ENCODE measurements around the gene SYT5. TPM values are rescaled to one million over a fixed set of nuclear protein-coding genes. Genes with fewer than 3 reads are reported as not detected.

Gene SYT5
- total and polyA plus RNA-seq, 9 of the 15 experiments (the other 6 are each of a cell fraction or from before 2014, with no cell fraction given) = 1.3 to 20.9 (median 8.8) TPM

DNA sequence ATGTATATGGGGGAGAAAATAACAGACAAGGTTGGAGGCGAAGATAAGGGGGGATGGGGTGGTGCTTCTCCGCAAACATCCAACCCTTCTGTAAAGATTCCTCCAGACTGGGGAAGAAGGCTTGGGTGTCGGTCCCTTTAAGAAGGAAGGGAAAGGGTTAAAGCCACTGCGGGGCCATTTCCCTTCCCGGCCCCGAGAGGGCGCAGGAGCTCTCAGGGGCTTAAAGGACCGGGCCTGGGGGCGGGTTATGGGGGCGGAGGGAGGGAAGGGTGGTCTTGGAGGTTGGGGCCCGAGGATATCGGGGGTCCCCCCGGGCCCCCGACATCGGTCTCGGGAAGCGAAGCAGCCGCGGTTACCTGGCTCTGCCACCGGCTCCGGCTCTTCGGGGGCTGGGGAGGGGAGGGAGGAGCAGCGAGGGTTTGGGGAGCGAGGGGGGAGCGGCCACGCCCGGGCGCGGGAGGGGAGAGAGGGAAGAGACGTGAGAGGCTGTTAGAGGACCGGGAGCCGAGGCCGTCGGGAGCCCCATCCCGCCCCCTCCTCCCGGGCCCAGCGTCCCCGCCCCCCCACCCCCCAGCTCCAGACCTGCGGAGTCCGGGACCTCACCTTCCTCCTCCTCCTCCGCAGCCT is 33.9 kb downstream of the SYT5 start (continued):
- TF ChIP-seq, protein P1, sequence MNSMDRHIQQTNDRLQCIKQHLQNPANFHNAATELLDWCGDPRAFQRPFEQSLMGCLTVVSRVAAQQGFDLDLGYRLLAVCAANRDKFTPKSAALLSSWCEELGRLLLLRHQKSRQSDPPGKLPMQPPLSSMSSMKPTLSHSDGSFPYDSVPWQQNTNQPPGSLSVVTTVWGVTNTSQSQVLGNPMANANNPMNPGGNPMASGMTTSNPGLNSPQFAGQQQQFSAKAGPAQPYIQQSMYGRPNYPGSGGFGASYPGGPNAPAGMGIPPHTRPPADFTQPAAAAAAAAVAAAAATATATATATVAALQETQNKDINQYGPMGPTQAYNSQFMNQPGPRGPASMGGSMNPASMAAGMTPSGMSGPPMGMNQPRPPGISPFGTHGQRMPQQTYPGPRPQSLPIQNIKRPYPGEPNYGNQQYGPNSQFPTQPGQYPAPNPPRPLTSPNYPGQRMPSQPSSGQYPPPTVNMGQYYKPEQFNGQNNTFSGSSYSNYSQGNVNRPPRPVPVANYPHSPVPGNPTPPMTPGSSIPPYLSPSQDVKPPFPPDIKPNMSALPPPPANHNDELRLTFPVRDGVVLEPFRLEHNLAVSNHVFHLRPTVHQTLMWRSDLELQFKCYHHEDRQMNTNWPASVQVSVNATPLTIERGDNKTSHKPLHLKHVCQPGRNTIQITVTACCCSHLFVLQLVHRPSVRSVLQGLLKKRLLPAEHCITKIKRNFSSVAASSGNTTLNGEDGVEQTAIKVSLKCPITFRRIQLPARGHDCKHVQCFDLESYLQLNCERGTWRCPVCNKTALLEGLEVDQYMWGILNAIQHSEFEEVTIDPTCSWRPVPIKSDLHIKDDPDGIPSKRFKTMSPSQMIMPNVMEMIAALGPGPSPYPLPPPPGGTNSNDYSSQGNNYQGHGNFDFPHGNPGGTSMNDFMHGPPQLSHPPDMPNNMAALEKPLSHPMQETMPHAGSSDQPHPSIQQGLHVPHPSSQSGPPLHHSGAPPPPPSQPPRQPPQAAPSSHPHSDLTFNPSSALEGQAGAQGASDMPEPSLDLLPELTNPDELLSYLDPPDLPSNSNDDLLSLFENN (IDR thresholded peaks at IDR 0.05; ENCODE audit: low read depth in 2 of 2, low read length in 2 of 2) = peak in 1 of 2 experiments; percentile 50; a peak in 1 of 4 replicates
- TF ChIP-seq, protein P2, sequence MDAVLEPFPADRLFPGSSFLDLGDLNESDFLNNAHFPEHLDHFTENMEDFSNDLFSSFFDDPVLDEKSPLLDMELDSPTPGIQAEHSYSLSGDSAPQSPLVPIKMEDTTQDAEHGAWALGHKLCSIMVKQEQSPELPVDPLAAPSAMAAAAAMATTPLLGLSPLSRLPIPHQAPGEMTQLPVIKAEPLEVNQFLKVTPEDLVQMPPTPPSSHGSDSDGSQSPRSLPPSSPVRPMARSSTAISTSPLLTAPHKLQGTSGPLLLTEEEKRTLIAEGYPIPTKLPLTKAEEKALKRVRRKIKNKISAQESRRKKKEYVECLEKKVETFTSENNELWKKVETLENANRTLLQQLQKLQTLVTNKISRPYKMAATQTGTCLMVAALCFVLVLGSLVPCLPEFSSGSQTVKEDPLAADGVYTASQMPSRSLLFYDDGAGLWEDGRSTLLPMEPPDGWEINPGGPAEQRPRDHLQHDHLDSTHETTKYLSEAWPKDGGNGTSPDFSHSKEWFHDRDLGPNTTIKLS (IDR thresholded peaks at IDR 0.05; ENCODE audit: borderline replicate concordance, low read depth) = no peak
- TF ChIP-seq, protein P3, sequence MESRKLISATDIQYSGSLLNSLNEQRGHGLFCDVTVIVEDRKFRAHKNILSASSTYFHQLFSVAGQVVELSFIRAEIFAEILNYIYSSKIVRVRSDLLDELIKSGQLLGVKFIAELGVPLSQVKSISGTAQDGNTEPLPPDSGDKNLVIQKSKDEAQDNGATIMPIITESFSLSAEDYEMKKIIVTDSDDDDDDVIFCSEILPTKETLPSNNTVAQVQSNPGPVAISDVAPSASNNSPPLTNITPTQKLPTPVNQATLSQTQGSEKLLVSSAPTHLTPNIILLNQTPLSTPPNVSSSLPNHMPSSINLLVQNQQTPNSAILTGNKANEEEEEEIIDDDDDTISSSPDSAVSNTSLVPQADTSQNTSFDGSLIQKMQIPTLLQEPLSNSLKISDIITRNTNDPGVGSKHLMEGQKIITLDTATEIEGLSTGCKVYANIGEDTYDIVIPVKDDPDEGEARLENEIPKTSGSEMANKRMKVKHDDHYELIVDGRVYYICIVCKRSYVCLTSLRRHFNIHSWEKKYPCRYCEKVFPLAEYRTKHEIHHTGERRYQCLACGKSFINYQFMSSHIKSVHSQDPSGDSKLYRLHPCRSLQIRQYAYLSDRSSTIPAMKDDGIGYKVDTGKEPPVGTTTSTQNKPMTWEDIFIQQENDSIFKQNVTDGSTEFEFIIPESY (CRISPR knock-in tag; IDR thresholded peaks at IDR 0.05) = 0 out of 2 replicates have a peak, but pooled peaks have one; percentile 15
- TF ChIP-seq PHF20 (IDR thresholded peaks at IDR 0.05; ENCODE audit: partially characterized antibody) = peak; percentile 49
- TF ChIP-seq, protein P4, sequence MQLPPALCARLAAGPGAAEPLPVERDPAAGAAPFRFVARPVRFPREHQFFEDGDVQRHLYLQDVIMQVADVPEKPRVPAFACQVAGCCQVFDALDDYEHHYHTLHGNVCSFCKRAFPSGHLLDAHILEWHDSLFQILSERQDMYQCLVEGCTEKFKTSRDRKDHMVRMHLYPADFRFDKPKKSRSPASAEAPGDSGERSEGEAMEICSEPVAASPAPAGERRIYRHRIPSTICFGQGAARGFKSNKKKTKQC (CRISPR knock-in tag; IDR thresholded peaks at IDR 0.05) = no peak
- TF ChIP-seq, protein P5, sequence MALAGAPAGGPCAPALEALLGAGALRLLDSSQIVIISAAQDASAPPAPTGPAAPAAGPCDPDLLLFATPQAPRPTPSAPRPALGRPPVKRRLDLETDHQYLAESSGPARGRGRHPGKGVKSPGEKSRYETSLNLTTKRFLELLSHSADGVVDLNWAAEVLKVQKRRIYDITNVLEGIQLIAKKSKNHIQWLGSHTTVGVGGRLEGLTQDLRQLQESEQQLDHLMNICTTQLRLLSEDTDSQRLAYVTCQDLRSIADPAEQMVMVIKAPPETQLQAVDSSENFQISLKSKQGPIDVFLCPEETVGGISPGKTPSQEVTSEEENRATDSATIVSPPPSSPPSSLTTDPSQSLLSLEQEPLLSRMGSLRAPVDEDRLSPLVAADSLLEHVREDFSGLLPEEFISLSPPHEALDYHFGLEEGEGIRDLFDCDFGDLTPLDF (CRISPR knock-in tag; IDR thresholded peaks at IDR 0.05) = no peak
- no peak for TF ChIP-seq SLC30A9 (CRISPR knock-in tag; IDR thresholded peaks at IDR 0.05)
- TF ChIP-seq HCFC1 (IDR thresholded peaks at IDR 0.05; ENCODE audit: low read depth, low read length) = peak; percentile 57
- TF ChIP-seq MTA2 (IDR thresholded peaks at IDR 0.05; ENCODE audit: low read depth) = peak; percentile 29; the same call in 1 of the 2 replicates
- TF ChIP-seq, protein P6, sequence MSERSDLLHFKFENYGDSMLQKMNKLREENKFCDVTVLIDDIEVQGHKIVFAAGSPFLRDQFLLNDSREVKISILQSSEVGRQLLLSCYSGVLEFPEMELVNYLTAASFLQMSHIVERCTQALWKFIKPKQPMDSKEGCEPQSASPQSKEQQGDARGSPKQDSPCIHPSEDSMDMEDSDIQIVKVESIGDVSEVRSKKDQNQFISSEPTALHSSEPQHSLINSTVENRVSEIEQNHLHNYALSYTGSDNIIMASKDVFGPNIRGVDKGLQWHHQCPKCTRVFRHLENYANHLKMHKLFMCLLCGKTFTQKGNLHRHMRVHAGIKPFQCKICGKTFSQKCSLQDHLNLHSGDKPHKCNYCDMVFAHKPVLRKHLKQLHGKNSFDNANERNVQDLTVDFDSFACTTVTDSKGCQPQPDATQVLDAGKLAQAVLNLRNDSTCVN (CRISPR knock-in tag; IDR thresholded peaks at IDR 0.05) = no peak
- TF ChIP-seq U2AF2 (optimal IDR thresholded peaks at IDR 0.05; ENCODE audit: low read depth, low read length) = no peak
- TF ChIP-seq TOE1 (IDR thresholded peaks at IDR 0.05; ENCODE audit: borderline replicate concordance) = peak; percentile 89
- no peak for TF ChIP-seq TOE1 (CRISPR knock-in tag; IDR thresholded peaks at IDR 0.05; ENCODE audit: borderline replicate concordance, low read depth)
- no peak for TF ChIP-seq ILK (tag; IDR thresholded peaks at IDR 0.05; ENCODE audit: borderline replicate concordance, low read depth)
- peak in 1 of 2 experiments; percentile 18; a peak in 1 of 4 replicates for TF ChIP-seq TEAD1 (CRISPR knock-in tag; IDR thresholded peaks at IDR 0.05)
- TF ChIP-seq ZNF212 (CRISPR knock-in tag; IDR thresholded peaks at IDR 0.05) = no peak
